ENCODE data around the gene MTHFSD. TPM values are rescaled to one million over a fixed set of nuclear protein-coding genes. Genes with fewer than 3 reads are reported as not detected.

The MTHFSD gene
- total and polyA plus RNA-seq, 2 of the 8 experiments (the other 6 are each of a cell fraction or from before 2014, with no cell fraction given), result 7.1 to 9.8 TPM

- Histone ChIP-seq H3K9ac (replicated peaks in 1 of 4; ENCODE audit: extremely low read depth in 1 of 4, low read depth in 3 of 4, low read length in 3 of 4) (no peak overlapping the region), H3K4ac (replicated peaks; ENCODE audit: insufficient read length, low read depth, low read length) (no peak overlapping the region), H3K79me1 (ENCODE audit: low read depth, low read length) (no peaks in the 10 kb centered on the region), H2BK20ac (ENCODE audit: low read length) (no peak overlapping the region), H4K8ac (ENCODE audit: extremely low read depth, insufficient read depth, low read length) (no peak overlapping the region), H3K79me2 (ENCODE audit: control insufficient read depth in 1 of 2, insufficient read depth in 2 of 2, low read length in 2 of 2) (no peaks in the 10 kb centered on the region), H3K9me3 (ENCODE audit: insufficient read depth in 2 of 2, low read depth in 1 of 2, low read length in 1 of 2) (no peaks in the 10 kb centered on the region; a peak in 1 of 4 replicates), H3K27me3 (replicated peaks in 1 of 4; ENCODE audit: control insufficient read depth in 3 of 4, extremely low read depth in 1 of 4, insufficient read depth in 3 of 4, low read length in 3 of 4) (peaks cover 53 to 71% (median 62%) of the 10 kb centered on the region in 4 experiments), H3K4me3 (ENCODE audit: extremely low read depth in 1 of 4, insufficient read depth in 2 of 4, low read depth in 3 of 4, low read length in 4 of 4) (peak overlapping the region in 1 of 4 experiments; percentile 60; a peak in 2 of 8 replicates), H2BK12ac (ENCODE audit: low read depth, low read length) (no peak overlapping the region), H2BK5ac (ENCODE audit: low read depth, low read length) (no peak overlapping the region), H2AK5ac (ENCODE audit: low read depth, low read length) (no peak overlapping the region), H3K18ac (ENCODE audit: extremely low read depth, low read length) (no peak overlapping the region), H3K27ac (ENCODE audit: low read depth, low read length) (no peak overlapping the region), H3K4me1 (replicated peaks in 1 of 4; ENCODE audit: control insufficient read depth in 3 of 4, insufficient read depth in 4 of 4, low read length in 3 of 4) (peaks cover 3 to 19% (median 9%) of the 10 kb centered on the region in 4 experiments), H4K91ac (replicated peaks; ENCODE audit: insufficient read length, low read length) (no peak overlapping the region), H3K4me2 (ENCODE audit: insufficient read depth in 1 of 2, low read depth in 2 of 2, low read length in 2 of 2) (peak overlapping the region; percentile 56 to 59), H3K14ac (ENCODE audit: insufficient read length) (no peak overlapping the region), H3K23me2 (ENCODE audit: low read depth, low read length) (peaks cover 2% of the 10 kb centered on the region; the same call in 1 of the 2 replicates), H3K23ac (ENCODE audit: insufficient read length) (no peak overlapping the region), H2BK15ac (ENCODE audit: low read length) (no peak overlapping the region), H3K36me3 (ENCODE audit: control insufficient read depth in 2 of 4, insufficient read depth in 4 of 4, low read length in 3 of 4) (peaks cover 0 to 10% (median 0%) of the 10 kb centered on the region in 4 experiments; a peak in 1 of 8 replicates), H3K56ac (replicated peaks; ENCODE audit: insufficient read length, low read depth, low read length) (no peak overlapping the region), H4K20me1 (replicated peaks in 1 of 2; ENCODE audit: control insufficient read depth in 1 of 2, insufficient read depth in 2 of 2, low read length in 2 of 2) (peaks cover 6 to 11% of the 10 kb centered on the region in 2 experiments), H2BK120ac (replicated peaks; ENCODE audit: low read depth, low read length) (no peak overlapping the region), H4K5ac (ENCODE audit: insufficient read length, low read depth, low read length) (no peak overlapping the region), H2AFZ (ENCODE audit: low read length) (no peak overlapping the region)
- WGBS, 2 experiments (ENCODE audit: extremely low coverage in 1 of 2, insufficient coverage in 1 of 2, insufficient read length in 1 of 2, insufficient replicate concordance in 2 of 2, low coverage in 1 of 2, low lambda C conversion rate in 2 of 2, missing lambda C conversion rate in 1 of 2), result 15% methylated on average over 16 of the region's 16 CpGs; no CpG with 5 or more reads in 1 of the 2 experiments
- DNase-seq (ENCODE audit: low read depth in 1 of 2, low spot score in 2 of 2), result no peak
- no peak for TF ChIP-seq KDM4A (IDR thresholded peaks at IDR 0.05; ENCODE audit: low read depth, low read length, severe bottlenecking)
- TF ChIP-seq CEBPB (IDR thresholded peaks at IDR 0.05; ENCODE audit: low read depth, low read length), result no peak
- TF ChIP-seq CBX8 (IDR thresholded peaks at IDR 0.05; ENCODE audit: borderline replicate concordance, low read depth, low read length), result 0 out of 2 replicates have a peak, but pooled peaks have one; percentile 62
- no peak for TF ChIP-seq RNF2 (IDR thresholded peaks at IDR 0.05; ENCODE audit: borderline replicate concordance, low read depth, low read length, missing control alignments, poor library complexity, severe bottlenecking)
- TF ChIP-seq PHF8 (conservative IDR thresholded peaks at IDR 0.05; ENCODE audit: low read depth, low read length), result no peak
- no peak for TF ChIP-seq CHD2 (IDR thresholded peaks at IDR 0.05; ENCODE audit: low read length)
- no peak for TF ChIP-seq KDM5A (IDR thresholded peaks at IDR 0.05; ENCODE audit: low read length)
- TF ChIP-seq BACH1 (IDR thresholded peaks at IDR 0.05; ENCODE audit: low read length), result no peak
- TF ChIP-seq TBP (IDR thresholded peaks at IDR 0.05; ENCODE audit: low read depth, low read length), result no peak
- ChIA-PET POLR2A (ENCODE audit: partially characterized antibody) (no interaction called here), CTCF (ENCODE audit: partially characterized antibody) (interaction anchor here (0.8 to 3.0 kb wide), 30 partner anchors 8 to 707 kb away, joined by 3 to 52 read pairs (median 4); partner anchors contain the start of gene FOXL1)
- FAIRE-seq, result no peak
These were observed 10.2 kb upstream of the MTHFSD start for GRCh38 chr16:86565181-86565631.

Measured in H1 (cell line).